Measurements from ENCODE around the gene SMOC1. TPM values are rescaled to one million over a fixed set of nuclear protein-coding genes. Genes with fewer than 3 reads are reported as not detected.

SMOC1 gene
- total and polyA plus RNA-seq, 2 of the 8 experiments (the other 6 are each of a cell fraction or from before 2014, with no cell fraction given), result 1.6 to 2.4 TPM

DNA sequence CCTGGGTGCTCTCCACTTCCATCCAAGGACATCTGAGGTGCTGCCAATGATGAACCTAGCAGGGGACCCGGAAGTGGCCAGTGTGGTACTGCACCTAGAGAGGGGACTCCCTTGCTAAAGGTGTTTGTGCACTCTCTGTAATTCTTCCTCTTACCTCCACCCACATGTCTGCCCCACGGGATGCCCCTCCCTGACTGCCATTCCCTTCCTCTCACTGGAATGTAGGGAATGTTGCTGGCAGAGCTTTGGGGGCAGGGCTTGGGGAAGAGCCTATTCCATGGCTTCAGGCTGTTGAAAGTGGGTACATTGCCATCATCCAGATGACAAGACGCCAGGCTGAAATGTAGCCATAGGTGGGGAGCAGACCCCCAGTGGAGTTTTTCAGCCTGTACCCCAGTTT is 153.2 kb downstream of the SMOC1 start (continued):
- TF ChIP-seq RNF2 (IDR thresholded peaks at IDR 0.05; ENCODE audit: borderline replicate concordance, low read depth, low read length, missing control alignments, poor library complexity, severe bottlenecking) (no peak), JUN (IDR thresholded peaks at IDR 0.05; ENCODE audit: low read depth, low read length) (no peak), GTF2F1 (IDR thresholded peaks at IDR 0.05; ENCODE audit: borderline replicate concordance, low read depth, low read length) (no peak), GABPA (IDR thresholded peaks at IDR 0.05; ENCODE audit: borderline replicate concordance, insufficient read depth, low read length) (no peak), ZNF274 (IDR thresholded peaks at IDR 0.05; ENCODE audit: borderline replicate concordance, extremely low read depth, low read length) (no peak), HDAC6 (IDR thresholded peaks at IDR 0.05; ENCODE audit: low read depth, low read length) (no peak), TBP (IDR thresholded peaks at IDR 0.05; ENCODE audit: low read depth, low read length) (no peak), YY1 (IDR thresholded peaks at IDR 0.05; ENCODE audit: low read depth, low read length) (peak; percentile 76; the same call in 1 of the 2 replicates), HDAC2 (IDR thresholded peaks at IDR 0.05; ENCODE audit: borderline replicate concordance in 1 of 2, low read depth in 2 of 2, low read length in 2 of 2) (no peak), USF2 (IDR thresholded peaks at IDR 0.05; ENCODE audit: low read length) (no peak), SP2 (IDR thresholded peaks at IDR 0.05; ENCODE audit: low read length) (no peak), POU5F1 (IDR thresholded peaks at IDR 0.05; ENCODE audit: low read depth, low read length) (no peak), BRCA1 (IDR thresholded peaks at IDR 0.05; ENCODE audit: low read depth, low read length) (no peak), CHD1 (IDR thresholded peaks at IDR 0.05; ENCODE audit: low read depth, low read length) (no peak), TEAD4 (IDR thresholded peaks at IDR 0.05; ENCODE audit: low read depth, low read length) (peak; percentile 99), EZH2 (IDR thresholded peaks at IDR 0.05; ENCODE audit: low read depth, low read length, severe bottlenecking) (no peak)

Data from H1 (cell line).